ENCODE measurements around the gene LRIG1. TPM values are rescaled to one million over a fixed set of nuclear protein-coding genes. Genes with fewer than 3 reads are reported as not detected.

Gene LRIG1
- total RNA-seq, 6 donors from 2014 or later: 45.2 to 119 (median 81.9) TPM

GRCh38 chr3:66490214-66490613, 10.6 kb downstream of the LRIG1 start:
- DNase-seq (peak in 1 of 2 donors; percentile 60), ATAC-seq (ENCODE audit: low FRiP score in 2 of 2) (no peak)
- Histone ChIP-seq H3K27me3 (no peaks in the 10 kb centered on the region), H3K9me3 (no peaks in the 10 kb centered on the region), H3K4me3 (no peak overlapping the region), H3K36me3 (no peaks in the 10 kb centered on the region), H3K27ac (peak overlapping the region in 3 of 4 donors; percentile 55 to 75 (median 73)), H3K4me1 (peaks cover 55 to 92% (median 62%) of the 10 kb centered on the region in 4 donors)
- 2% methylated on average over 4 of the region's 4 CpGs for WGBS, 2 donors
- TF ChIP-seq EP300 (IDR thresholded peaks at IDR 0.05) (peak in 1 of 4 donors; percentile 85), POLR2A (IDR thresholded peaks at IDR 0.05) (peak in 1 of 4 donors; percentile 11), CTCF (IDR thresholded peaks at IDR 0.05) (no peak), POLR2AphosphoS5 (IDR thresholded peaks at IDR 0.05) (peak; percentile 55 to 78)

- WGBS, 2 donors: 53 to 58% methylated on average over 4 of the region's 4 CpGs
- ATAC-seq (ENCODE audit: low FRiP score in 2 of 2): no peak
Observed at GRCh38 chr3:66489581-66489980, 11.2 kb downstream of the LRIG1 start.

GRCh38 chr3:66489115-66489514, 11.7 kb downstream of the LRIG1 start:
- Histone ChIP-seq H3K27ac (peak overlapping the region in 3 of 4 donors; percentile 17 to 75 (median 73)), H3K4me3 (no peak overlapping the region), H3K4me1 (peaks cover 47 to 93% (median 59%) of the 10 kb centered on the region in 4 donors), H3K27me3 (no peaks in the 10 kb centered on the region), H3K9me3 (no peaks in the 10 kb centered on the region), H3K36me3 (no peaks in the 10 kb centered on the region)
- no peak for TF ChIP-seq POLR2AphosphoS5 (IDR thresholded peaks at IDR 0.05)
- DNase-seq: no peak
- ATAC-seq (ENCODE audit: low FRiP score in 2 of 2): no peak
- WGBS, 2 donors: 65 to 91% methylated on average over 2 of the region's 2 CpGs

More at GRCh38 chr3:66489581-66489980, 11.2 kb downstream of the LRIG1 start:
- Histone ChIP-seq H3K36me3 (no peaks in the 10 kb centered on the region), H3K4me1 (peaks cover 50 to 93% (median 61%) of the 10 kb centered on the region in 4 donors), H3K9me3 (no peaks in the 10 kb centered on the region), H3K4me3 (no peak overlapping the region), H3K27me3 (no peaks in the 10 kb centered on the region), H3K27ac (peak overlapping the region in 3 of 4 donors; percentile 17 to 75 (median 73))
- TF ChIP-seq CTCF (IDR thresholded peaks at IDR 0.05): no peak
- TF ChIP-seq POLR2A (IDR thresholded peaks at IDR 0.05): no peak
- no peak for TF ChIP-seq POLR2AphosphoS5 (IDR thresholded peaks at IDR 0.05)
- TF ChIP-seq EP300 (IDR thresholded peaks at IDR 0.05): no peak
- no peak for DNase-seq

GRCh38 chr3:66488492-66488891, 12.3 kb downstream of the LRIG1 start:
- DNase-seq (no peak), ATAC-seq (ENCODE audit: low FRiP score in 2 of 2) (no peak)
- 79 to 89% methylated on average over 4 of the region's 4 CpGs for WGBS, 2 donors
- Histone ChIP-seq H3K4me3 (no peak overlapping the region), H3K4me1 (peaks cover 44 to 93% (median 60%) of the 10 kb centered on the region in 4 donors), H3K9me3 (no peaks in the 10 kb centered on the region), H3K27me3 (no peaks in the 10 kb centered on the region), H3K27ac (peak overlapping the region in 2 of 4 donors; percentile 73 to 75), H3K36me3 (no peaks in the 10 kb centered on the region)
- TF ChIP-seq CTCF (IDR thresholded peaks at IDR 0.05): no peak
- TF ChIP-seq POLR2AphosphoS5 (IDR thresholded peaks at IDR 0.05): no peak
- TF ChIP-seq POLR2A (IDR thresholded peaks at IDR 0.05): no peak
- TF ChIP-seq EP300 (IDR thresholded peaks at IDR 0.05): no peak

- 54 to 73% methylated on average over 5 of the region's 5 CpGs for WGBS, 2 donors
- no peaks in the 10 kb centered on the region for H3K27me3 ChIP-seq
- peaks cover 49 to 93% (median 63%) of the 10 kb centered on the region in 4 donors for H3K4me1 ChIP-seq
- peak overlapping the region in 1 of 4 donors; percentile 76 for H3K27ac ChIP-seq
- H3K4me3 ChIP-seq: no peak overlapping the region
- ATAC-seq (ENCODE audit: low FRiP score in 2 of 2) (peak in 1 of 2 donors; percentile 58), DNase-seq (no peak)
- no peaks in the 10 kb centered on the region for H3K9me3 ChIP-seq
- H3K36me3 ChIP-seq: no peaks in the 10 kb centered on the region
- no peak for TF ChIP-seq CTCF (IDR thresholded peaks at IDR 0.05)
- TF ChIP-seq POLR2AphosphoS5 (IDR thresholded peaks at IDR 0.05): no peak
- TF ChIP-seq POLR2A (IDR thresholded peaks at IDR 0.05): no peak
- TF ChIP-seq EP300 (IDR thresholded peaks at IDR 0.05): no peak
Observed at GRCh38 chr3:66487465-66487864, 13.4 kb downstream of the LRIG1 start.

Measured in upper lobe of left lung (tissue), 6 donors.